ENCODE data around the gene HERC4.

The HERC4 gene

GRCh38 chr10:67917169-67917568, 157.9 kb downstream of the HERC4 start:
- FAIRE-seq (no peak), DNase-seq (ENCODE audit: insufficient read length, low spot score) (no peak)
- TF ChIP-seq CTCF (IDR thresholded peaks at IDR 0.05; ENCODE audit: insufficient read depth, missing control alignments): no peak

GRCh38 chr10:67914777-67915340, 160.2 kb downstream of the HERC4 start:
- DNase-seq (ENCODE audit: insufficient read length, low spot score) (no peak), FAIRE-seq (no peak)
- no peak for TF ChIP-seq CTCF (IDR thresholded peaks at IDR 0.05; ENCODE audit: insufficient read depth, missing control alignments)

GRCh38 chr10:67912331-67912946, 162.6 kb downstream of the HERC4 start:
- DNase-seq (ENCODE audit: insufficient read length, low spot score) (no peak), FAIRE-seq (no peak)
- no peak for TF ChIP-seq CTCF (IDR thresholded peaks at IDR 0.05; ENCODE audit: insufficient read depth, missing control alignments)

GRCh38 chr10:67903581-67903980, 171.5 kb downstream of the HERC4 start:
- DNase-seq (ENCODE audit: insufficient read length, low spot score) (no peak), FAIRE-seq (no peak)
- TF ChIP-seq CTCF (IDR thresholded peaks at IDR 0.05; ENCODE audit: insufficient read depth, missing control alignments): no peak

DNA sequence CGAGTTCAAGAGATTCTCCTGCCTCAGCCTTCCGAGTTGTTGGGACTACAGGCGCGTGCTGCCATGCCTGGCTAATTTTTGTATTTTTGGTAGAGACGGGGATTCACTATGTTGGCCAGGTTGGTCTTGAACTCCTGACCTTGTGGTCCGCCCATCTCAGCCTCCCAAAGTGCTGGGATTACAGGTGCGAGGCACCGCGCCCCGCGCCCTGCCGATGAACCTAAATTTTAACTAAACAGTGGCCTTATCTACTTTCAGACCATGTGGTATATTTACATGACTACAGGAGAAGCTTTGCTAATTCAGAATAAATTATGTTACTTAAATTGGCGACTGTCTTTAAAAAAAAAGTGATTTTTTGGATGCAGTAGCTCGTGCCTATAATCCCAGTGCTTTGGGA, 181.4 kb downstream of the HERC4 start:
- no peak for FAIRE-seq
- no peak for DNase-seq (ENCODE audit: insufficient read length, low spot score)
- TF ChIP-seq CTCF (IDR thresholded peaks at IDR 0.05; ENCODE audit: insufficient read depth, missing control alignments): no peak

DNA sequence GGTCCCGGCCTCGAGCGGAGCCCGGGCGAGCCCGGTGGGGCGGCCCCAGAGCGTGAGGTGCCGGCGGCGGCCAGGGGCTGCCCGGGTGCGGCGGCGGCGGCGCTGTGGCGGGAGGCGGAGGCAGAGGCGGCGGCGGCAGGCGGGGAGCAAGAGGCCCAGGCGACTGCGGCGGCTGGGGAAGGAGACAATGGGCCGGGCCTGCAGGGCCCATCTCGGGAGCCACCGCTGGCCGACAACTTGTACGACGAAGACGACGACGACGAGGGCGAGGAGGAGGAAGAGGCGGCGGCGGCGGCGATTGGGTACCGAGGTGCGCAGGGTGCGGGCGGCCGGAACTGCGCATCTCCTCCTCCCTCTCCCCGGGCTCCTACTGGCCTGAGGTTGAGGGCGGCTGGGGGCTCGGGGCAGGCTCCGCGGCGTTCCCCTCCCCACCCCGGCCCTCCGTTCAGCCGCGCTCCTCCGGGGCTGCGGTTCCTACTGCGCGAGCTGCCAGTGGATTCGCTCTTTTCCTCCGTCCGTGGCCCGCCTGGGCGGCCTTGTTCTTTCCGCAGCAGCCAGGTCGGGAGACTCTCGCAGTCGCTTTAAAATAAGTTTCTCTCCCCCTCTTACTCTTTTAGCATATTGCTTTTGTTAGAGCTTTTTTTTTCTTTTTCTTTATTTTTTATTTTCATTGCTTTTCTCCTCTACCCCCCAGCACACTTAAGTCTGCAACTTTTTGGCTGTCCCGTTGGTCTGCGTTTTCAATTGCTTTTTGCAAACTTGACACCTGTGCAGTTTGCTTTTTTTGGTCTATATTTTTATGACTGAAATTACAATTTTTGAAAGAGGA, 190.0 kb downstream of the HERC4 start:
- no peak for TF ChIP-seq CTCF (IDR thresholded peaks at IDR 0.05; ENCODE audit: insufficient read depth, missing control alignments)
- FAIRE-seq (no peak), DNase-seq (ENCODE audit: insufficient read length, low spot score) (peak; percentile 24)

Measured in D721Med (cell line).